Calu3 (cell line): ENCODE results near the gene CDH4. TPM values are rescaled to one million over a fixed set of nuclear protein-coding genes. Genes with fewer than 3 reads are reported as not detected.

Experiments used
- BruUV-seq: library from RNA; stranded (reverse); fragments of 400-500 nt; replicated peaks from 2 replicates; lab custom pipeline; 2021; lab: Mats Ljungman, UMichigan
- CTCF ChIA-PET: fragments of 300-600 bp; sonication (Branson Sonifier 250); formaldehyde crosslinking; loops from one replicate; lab custom pipeline; 2022; ENCODE audit warnings: antibody characterized with exemption; lab: Charles Lee
- DNase-seq: peaks from one replicate; pipeline ENCODE4 v3.0.0; 2022
- H3K27ac Mint-ChIP-seq: one replicate; pipeline ENCODE4 v1.8.0; 2022; ENCODE audit warnings: mixed read lengths; ENCODE audit not compliant: unreplicated experiment
- H3K27me3 Mint-ChIP-seq: one replicate; pipeline ENCODE4 v1.8.0; 2022; ENCODE audit warnings: mixed read lengths; ENCODE audit not compliant: unreplicated experiment
- H3K36me3 Mint-ChIP-seq: one replicate; pipeline ENCODE4 v1.8.0; 2022; ENCODE audit warnings: mild to moderate bottlenecking, moderate library complexity, mixed read lengths; ENCODE audit not compliant: insufficient read depth, unreplicated experiment
- H3K4me1 Mint-ChIP-seq: one replicate; pipeline ENCODE4 v1.8.0; 2022; ENCODE audit warnings: mild to moderate bottlenecking, low read depth, mixed read lengths; ENCODE audit not compliant: unreplicated experiment
- H3K4me3 Mint-ChIP-seq: one replicate; pipeline ENCODE4 v1.8.0; 2022; ENCODE audit warnings: mild to moderate bottlenecking, low read depth, moderate library complexity, mixed read lengths; ENCODE audit not compliant: unreplicated experiment
- H3K9me3 Mint-ChIP-seq: one replicate; pipeline ENCODE4 v1.8.0; 2022; ENCODE audit warnings: low read depth, mixed read lengths; ENCODE audit not compliant: unreplicated experiment
- CTCF ChIP-seq: fragments of 200-600 bp; IDR thresholded peaks from one replicate; pipeline ENCODE4 v1.8.0; 2022; ENCODE audit warnings: antibody characterized with exemption; ENCODE audit not compliant: unreplicated experiment
- intact Hi-C: fragments of 100-400 bp; cut with micrococcal nuclease; formaldehyde crosslinking; loops from one replicate; pipeline ENCODE4 v1.10.0; 2022; ENCODE audit not compliant: unreplicated experiment
- total RNA-seq: library from RNA; stranded (reverse); gene quantifications from 2 replicates; pipeline ENCODE4 v1.2.3, GENCODE V29; 2022

CDH4 gene
- total RNA-seq, 1 experiment from 2014 or later: not detected

- H3K4me1 Mint-ChIP-seq: no peaks in the 10 kb centered on the region
- no TSS peak for BruUV-seq
- CTCF ChIA-PET: interaction anchor here (0.5 to 0.7 kb wide), 2 partner anchors 534 to 1275 kb away, joined by 3 to 4 read pairs; no protein-coding TSS in a partner anchor
- no peaks in the 10 kb centered on the region for H3K9me3 Mint-ChIP-seq
- no peak overlapping the region for H3K27ac Mint-ChIP-seq
- H3K36me3 Mint-ChIP-seq: peaks cover 5% of the 10 kb centered on the region
- no peak for TF ChIP-seq CTCF
- intact Hi-C loops: no loop called here
- no peak overlapping the region for H3K4me3 Mint-ChIP-seq
- H3K27me3 Mint-ChIP-seq: peaks cover 93% of the 10 kb centered on the region
- no peak for DNase-seq
These were observed 407.4 kb downstream of the CDH4 start for GRCh38 chr20:61659246-61659993.

GRCh38 chr20:61659994-61660346 is 407.9 kb downstream of the CDH4 start:
- intact Hi-C loops: no loop called here
- Mint-ChIP-seq H3K9me3 (no peaks in the 10 kb centered on the region), H3K4me1 (no peaks in the 10 kb centered on the region), H3K27me3 (peaks cover 97% of the 10 kb centered on the region), H3K4me3 (no peak overlapping the region), H3K36me3 (peaks cover 5% of the 10 kb centered on the region), H3K27ac (no peak overlapping the region)
- CTCF ChIA-PET: interaction anchor here (0.7 kb wide), 1 partner anchor 1275 kb away, joined by 4 read pairs; no protein-coding TSS in a partner anchor
- BruUV-seq: no TSS peak
- DNase-seq: no peak
- no peak for TF ChIP-seq CTCF

DNA sequence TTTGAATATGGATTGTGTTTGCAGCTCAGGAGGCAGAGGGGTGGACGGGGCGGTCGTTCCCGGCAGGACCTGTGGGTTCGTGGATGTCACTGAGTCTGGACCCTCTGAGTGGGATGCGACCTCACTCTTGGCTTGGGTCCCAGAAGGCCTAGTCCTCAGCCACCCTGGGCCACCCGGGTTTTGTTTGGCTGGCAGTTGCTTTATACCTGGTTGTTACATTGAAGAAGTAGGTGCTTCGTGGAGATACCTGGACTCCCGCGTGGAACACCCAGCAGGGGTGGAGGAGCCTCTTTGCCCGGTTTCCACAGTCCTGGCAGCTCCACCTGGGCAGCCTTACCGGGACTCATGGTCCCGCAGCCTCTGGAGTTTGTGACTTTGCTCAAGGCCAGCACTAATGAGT is 408.5 kb downstream of the CDH4 start:
- intact Hi-C loops: no loop called here
- no peak for DNase-seq
- CTCF ChIA-PET: no interaction called here
- no peaks in the 10 kb centered on the region for H3K4me1 Mint-ChIP-seq
- no peaks in the 10 kb centered on the region for H3K9me3 Mint-ChIP-seq
- peaks cover 93% of the 10 kb centered on the region for H3K27me3 Mint-ChIP-seq
- H3K27ac Mint-ChIP-seq: no peak overlapping the region
- peaks cover 5% of the 10 kb centered on the region for H3K36me3 Mint-ChIP-seq
- no TSS peak for BruUV-seq
- TF ChIP-seq CTCF: no peak
- H3K4me3 Mint-ChIP-seq: no peak overlapping the region

DNA sequence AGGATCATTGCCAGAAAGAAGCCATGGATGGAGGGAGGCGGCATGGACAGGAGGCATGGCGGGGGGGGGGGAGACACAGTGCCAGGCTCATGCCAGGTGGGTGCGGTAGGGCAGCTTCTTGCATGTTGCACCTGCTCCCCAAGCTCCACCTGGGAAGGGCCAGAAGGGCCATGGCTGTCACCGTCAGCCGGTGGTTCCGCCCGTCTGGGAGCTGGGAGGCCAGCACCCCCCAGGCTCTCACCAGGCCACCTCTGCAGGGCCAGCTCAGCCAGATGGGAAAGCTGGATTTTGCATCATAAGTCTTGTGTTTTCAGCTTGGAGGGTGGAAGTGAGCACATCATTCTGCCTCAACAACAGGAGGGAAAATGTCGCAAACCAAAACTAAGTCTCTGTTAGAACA is 409.0 kb downstream of the CDH4 start:
- H3K4me1 Mint-ChIP-seq: no peaks in the 10 kb centered on the region
- intact Hi-C loops: no loop called here
- BruUV-seq: no TSS peak

More for the DNA sequence above, 409.0 kb downstream of the CDH4 start:
- DNase-seq: no peak
- CTCF ChIA-PET: interaction anchor here (0.9 kb wide), 1 partner anchor 11 kb away, joined by 3 read pairs; no protein-coding TSS in a partner anchor
- no peak for TF ChIP-seq CTCF
- Mint-ChIP-seq H3K4me3 (no peak overlapping the region), H3K36me3 (peaks cover 5% of the 10 kb centered on the region), H3K27me3 (peaks cover 88% of the 10 kb centered on the region), H3K9me3 (no peaks in the 10 kb centered on the region), H3K27ac (no peak overlapping the region)
